Mesenteric fat pad (tissue), 1 donor: ENCODE results near the gene CRELD2. TPM values are rescaled to one million over a fixed set of nuclear protein-coding genes. Genes with fewer than 3 reads are reported as not detected.
"Not testable (repeated sequence)": the region's sequence is repeated elsewhere in the genome, so short reads cannot be mapped to it uniquely, and the experiment has no call there.

Source experiments
- DNase-seq: peaks from one replicate; pipeline ENCODE4 v3.0.0-alpha.2; 2020; ENCODE audit warnings: low spot score
- total RNA-seq: library from RNA; stranded (reverse); fragmentation: NEBNext Ultra II Directional; extraction: Animal tissue kit (Norgen Biotek cat#: 25700); gene quantifications from one replicate; pipeline ENCODE4 v1.2.1, GENCODE V29; 2021
- donor health status: DM: yes; HTN: yes; CAD: no.

CRELD2 gene
- total RNA-seq, 1 donor from 2014 or later = 36.5 TPM

DNA sequence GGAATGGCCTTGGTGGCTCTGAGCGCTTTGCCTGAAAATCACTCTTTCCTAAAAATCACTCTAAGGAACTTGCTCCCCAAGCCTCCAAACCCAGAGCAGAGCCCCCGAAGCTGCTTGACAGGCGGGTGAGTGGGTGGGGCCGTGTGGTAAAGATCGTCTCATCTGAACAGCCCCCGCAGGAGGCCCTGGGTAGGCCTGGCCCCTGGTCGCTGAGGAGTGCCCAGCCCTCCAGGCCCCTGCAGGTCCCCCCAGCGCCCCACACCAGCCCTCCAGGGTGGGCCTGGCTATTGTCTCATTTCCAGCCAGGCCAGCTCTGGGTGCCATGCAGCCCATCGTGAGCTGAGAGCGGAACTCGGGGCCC is 25.0 kb downstream of the CRELD2 start:
- no peak for DNase-seq

DNA sequence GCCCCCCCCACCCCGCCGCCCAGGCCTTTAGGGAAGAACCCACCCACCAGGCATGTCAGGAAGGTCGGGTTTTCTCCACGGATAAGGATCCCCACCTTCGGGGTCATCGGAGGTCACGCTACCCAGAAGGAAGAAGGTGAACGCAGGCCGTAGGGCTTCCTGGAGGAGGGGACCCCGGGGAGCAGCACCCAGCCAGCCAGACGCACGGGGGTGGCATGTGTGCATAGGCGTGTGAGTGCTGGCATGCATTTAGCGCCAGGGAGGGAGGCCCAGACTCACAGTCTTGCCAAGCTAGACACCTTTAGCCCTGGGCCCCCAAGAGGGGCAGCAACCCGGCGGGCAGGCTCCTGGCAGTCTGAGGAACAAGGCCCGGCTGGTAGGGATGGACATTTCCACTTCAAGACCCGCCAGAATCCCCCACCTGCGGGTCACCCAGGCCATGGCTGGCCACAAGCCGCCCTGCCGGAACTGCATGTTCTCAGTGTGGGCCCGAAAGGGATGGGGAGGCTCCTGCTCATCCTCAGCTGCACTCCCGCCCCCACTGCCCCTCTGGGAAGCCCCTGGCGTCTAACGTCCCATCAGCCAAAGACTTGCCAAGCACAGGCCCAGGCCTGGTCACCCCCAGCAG is 25.5 kb downstream of the CRELD2 start:
- DNase-seq = no peak

DNA sequence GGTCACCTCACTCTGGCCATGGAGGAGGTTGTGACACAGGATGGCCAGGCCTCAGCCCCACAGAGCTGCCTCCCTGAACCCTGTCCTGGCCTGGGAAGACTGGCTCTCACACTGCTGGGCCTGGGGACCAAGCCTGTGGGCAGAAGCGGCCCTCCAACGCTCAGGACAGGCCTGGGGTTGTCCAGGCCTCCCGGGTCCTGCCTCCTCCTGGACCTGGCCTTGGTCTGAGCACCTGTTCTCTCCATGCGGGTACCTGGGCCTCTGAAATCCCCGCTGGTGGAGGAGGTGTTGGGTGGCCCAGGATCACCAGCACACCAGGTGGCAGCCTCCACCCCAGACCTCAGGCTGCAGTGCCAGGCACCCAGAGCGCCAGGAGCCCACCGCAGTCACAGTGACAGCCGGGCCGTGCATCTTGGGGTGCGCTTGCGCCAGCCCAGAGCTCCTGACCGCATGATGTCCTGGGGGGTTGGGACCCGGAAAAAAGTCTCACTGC is 26.0 kb downstream of the CRELD2 start:
- DNase-seq = no peak

DNA sequence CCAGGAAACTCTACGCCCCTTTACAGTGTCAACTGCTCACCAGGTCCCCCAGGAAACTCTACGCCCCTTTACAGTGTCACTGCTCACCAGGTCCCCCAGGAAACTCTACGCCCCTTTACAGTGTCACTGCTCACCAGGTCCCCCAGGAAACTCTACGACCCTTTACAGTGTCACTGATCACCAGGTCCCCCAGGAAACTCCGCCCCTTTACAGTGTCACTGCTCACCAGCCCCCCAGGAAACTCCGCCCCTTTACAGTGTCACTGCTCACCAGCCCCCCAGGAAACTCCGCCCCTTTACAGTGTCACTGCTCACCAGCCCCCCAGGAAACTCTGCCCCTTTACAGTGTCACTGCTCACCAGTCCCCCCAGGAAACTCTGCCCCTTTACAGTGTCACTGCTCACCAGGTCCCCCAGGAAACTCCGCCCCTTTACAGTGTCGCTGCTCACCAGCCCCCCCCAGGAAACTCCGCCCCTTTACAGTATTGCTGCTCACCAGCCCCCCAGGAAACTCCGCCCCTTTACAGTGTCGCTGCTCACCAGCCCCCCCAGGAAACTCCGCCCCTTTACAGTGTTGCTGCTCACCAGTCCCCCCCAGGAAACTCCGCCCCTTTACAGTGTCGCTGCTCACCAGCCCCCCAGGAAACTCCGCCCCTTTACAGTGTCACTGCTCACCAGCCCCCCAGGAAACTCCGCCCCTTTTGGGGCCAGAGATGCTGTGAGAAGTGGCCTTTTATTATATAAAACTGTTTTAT is 26.8 kb downstream of the CRELD2 start:
- not testable (repeated sequence) for DNase-seq

DNA sequence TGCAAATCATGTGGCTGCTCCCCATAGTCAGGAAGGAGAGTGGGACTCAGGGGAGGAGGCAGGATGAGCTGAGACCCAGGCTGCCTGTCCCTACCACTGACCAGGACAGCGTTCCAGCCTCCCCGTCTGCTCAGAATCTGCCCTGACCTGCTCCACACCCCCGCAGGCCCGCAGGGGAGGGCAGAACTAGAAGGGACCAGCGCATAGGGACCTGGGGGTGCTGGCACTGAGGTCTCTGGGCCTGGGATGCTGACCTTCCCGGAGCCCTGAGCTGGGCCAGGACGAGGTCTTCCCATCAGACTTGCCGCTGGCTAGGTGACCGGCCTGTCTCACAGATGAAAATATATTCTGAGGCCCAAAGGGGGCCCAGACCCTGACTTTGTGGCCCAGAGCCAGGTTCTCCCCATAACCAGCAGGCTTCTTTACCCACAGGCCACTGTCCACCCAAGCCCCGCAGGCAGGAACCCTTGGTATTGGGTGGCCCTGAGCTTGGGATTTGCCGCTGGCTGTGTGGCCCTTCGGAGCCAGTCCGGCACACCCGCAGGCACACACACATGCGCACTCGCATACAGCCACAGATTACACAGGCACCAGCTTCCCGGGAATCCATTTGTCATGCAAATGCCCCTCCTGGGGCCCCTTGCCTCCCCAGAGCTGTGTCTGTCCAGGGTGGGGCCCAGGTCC is 28.3 kb downstream of the CRELD2 start:
- DNase-seq = no peak

DNA sequence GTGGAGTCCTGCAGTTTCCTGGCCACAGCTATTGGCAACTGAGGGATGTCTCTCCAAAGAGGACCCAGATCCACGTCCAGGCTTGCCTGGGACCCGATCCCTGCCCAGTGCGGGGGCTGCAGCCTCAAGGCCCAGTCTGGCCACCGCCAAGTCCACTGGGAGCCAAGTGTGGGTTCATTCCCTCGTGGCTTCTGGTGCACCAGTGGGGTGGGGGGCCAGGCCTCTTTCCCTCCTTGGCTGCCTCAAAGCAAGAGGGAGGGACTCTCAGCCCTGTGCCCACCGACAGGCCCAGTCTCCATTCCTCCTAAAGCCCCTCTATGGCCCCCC is 28.8 kb downstream of the CRELD2 start:
- DNase-seq = no peak

DNA sequence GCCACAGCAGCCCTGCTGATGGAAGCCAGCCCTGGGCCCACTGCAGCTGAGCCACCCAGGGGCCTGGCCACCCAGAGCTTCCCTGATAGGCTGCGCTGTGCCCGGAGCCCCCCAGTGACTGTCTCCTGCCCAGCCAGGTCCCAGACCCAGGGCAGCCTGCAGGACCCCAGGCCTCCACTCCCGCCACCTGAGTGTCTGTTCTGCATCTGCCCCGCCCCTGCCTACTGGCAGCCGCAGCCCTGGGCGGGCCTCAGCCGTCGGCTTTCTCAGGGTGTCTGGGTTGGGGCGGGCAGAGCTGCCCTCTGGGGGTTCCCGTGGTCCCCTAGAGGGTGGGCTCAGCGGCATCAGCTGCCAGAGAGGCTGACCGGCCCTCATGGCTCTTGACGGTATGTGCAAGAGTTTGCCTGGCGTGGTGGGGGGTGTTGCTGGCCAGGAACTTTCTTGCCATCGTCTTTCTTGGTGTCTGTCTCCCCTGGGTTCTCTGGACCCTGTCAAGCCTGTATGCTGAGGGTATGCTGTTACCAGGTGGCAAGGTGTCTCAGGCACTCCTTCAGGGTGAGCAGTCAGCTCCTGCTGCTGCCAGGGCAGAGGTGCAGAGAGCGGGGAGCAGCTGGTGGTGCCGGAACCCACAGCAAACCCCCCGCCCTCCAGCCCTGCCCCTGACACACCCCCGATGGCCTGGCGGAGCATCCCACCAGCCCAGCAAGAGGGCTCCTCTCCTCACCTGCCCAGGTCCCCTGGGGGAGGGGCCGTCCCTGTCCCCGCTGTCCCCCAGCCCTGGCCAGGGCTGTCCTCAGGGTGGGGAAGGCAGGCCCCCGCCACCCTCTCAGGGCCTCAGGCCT is 29.9 kb downstream of the CRELD2 start:
- no peak for DNase-seq

DNA sequence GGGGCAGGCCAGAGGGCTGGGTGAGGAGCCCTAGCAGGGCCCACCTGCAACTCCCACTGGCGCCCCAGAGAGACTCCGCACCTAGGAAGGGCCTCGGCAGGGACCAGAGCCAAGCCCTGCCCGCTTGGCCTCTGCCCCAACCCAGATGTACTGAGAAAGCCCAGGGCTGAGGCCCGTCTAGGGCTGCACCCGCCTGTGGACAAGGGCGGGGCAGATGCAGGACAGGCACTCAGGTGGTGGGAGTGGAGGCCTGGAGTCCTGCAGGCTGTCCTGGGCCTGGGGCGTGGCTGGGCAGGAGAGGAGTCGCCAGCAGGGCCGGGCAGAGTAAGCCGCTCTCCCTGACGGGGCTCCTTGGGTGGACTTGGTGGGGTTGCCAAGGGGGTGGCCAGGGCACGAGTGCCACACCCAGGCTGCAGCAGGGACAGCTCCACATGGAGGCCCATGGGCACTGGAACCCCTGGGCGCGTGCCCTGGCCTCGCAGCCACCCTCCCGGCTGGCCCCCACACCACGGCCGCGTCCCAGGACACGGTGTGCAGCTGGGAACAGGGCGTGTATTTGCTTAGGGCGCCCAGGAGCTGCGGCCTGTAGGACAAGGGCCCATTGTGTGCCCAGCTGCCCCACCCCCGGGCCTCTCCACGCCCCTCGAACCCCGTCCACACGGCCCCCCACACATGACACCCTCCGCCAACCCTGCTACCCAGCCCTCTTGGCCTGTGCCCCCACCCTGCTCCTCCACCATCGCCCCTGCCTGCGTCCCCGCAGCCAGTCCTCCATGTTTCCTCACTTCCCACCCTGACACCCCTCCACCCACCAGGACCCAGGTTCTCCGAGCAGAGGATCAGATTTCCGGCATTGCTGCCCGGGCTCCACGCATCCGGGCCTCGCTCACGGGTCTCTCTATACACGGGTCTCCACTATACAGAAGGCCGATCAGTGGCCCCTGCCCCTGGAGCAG is 30.8 kb downstream of the CRELD2 start:
- DNase-seq = no peak

DNA sequence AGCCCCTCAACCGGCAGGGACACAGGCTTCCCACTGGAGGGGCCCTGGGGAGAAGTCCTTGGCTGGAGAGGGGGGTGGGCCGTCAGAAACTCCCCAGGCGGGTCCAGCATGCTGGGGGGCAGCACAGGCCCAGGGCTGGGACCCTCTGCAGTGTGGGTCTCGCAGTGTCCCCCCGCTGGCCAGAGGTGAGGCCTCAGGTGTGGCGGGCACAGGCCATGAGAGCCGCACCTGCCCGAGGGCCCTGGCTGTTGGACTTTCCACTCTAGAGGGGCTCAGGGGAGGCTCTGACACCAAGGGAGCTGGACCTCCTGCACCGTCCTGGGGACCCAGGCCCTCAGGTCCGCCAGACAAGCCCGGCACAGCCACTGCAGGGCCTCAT is 31.5 kb downstream of the CRELD2 start:
- no peak for DNase-seq

DNA sequence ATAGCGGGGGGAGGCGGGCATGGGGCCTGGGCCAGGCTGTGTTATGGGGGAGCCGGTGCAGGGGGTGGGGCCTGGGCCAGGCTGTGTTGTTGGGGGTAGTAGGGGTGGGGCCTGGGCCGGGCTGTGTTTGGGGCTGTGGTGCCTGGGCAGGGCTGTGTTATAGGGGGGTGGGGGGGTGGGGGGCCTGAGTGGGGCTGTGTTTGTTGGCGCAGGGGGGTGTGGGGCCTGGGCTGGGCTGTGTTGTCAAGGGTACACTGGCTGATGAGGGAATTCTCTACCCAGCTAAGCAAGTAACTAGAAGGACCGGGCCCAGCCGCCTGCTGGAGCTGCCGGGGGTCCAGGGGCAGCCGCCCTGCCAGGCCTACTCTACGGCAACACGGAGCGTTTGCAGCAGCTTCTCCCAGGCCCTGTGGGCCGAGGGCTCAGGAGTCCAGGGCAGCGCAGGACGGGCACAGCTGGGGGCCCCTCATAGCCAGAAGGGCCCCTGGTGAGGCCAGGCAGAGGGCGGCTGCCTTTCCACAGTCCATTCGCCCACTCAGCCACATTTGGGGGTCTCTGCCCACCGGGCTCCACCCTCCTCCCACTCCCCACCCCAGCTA is 32.1 kb downstream of the CRELD2 start:
- no peak for DNase-seq

DNA sequence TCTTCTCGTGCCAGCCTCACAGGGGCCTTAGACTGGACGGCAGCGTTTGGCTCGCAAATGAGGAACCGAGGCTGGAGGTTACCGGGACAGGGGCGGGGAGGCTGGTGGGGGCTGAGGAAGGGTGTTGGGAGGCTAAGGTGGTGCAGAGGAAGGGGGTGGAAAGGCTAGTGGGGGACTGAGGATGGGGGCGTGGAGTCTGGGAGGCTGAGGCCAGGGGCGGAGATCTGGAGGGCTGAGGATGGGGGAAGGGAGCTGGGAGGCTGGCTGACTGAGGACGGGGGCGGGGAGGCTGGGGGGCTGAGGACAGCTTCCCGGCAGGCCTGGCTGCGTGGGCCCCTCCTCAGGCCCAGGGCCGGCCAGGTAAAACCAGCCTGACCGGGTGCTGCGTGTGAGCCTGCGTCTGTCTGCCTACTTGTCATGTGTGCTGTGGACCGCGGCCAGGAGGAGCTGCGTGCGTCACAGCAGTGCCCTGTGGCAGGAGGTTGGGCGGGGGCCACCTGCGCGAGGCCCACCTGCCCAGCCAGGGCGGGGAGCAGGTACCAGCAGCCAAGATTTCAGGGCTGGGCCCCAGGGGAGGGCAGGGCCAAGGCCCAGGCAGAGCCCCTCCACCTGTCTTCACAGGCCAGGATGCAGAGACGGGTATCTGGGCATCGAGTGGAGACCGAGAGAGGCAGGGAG is 32.7 kb downstream of the CRELD2 start:
- DNase-seq = no peak

DNA sequence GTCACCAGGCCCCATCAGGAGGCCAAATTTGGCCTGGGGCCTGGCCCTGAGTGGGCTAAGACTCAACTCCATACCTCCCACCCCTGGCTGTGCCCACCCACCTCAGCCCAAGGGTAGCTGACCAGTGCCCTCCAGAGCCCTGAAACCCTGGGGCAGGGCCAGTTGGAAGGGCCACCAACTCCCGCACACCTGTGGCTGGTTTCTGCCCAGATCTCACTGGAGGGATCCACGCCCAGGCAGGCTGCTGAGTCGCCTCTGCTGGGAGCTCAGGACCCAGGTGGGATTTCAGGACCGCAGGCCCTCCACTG is 33.2 kb downstream of the CRELD2 start:
- no peak for DNase-seq

DNA sequence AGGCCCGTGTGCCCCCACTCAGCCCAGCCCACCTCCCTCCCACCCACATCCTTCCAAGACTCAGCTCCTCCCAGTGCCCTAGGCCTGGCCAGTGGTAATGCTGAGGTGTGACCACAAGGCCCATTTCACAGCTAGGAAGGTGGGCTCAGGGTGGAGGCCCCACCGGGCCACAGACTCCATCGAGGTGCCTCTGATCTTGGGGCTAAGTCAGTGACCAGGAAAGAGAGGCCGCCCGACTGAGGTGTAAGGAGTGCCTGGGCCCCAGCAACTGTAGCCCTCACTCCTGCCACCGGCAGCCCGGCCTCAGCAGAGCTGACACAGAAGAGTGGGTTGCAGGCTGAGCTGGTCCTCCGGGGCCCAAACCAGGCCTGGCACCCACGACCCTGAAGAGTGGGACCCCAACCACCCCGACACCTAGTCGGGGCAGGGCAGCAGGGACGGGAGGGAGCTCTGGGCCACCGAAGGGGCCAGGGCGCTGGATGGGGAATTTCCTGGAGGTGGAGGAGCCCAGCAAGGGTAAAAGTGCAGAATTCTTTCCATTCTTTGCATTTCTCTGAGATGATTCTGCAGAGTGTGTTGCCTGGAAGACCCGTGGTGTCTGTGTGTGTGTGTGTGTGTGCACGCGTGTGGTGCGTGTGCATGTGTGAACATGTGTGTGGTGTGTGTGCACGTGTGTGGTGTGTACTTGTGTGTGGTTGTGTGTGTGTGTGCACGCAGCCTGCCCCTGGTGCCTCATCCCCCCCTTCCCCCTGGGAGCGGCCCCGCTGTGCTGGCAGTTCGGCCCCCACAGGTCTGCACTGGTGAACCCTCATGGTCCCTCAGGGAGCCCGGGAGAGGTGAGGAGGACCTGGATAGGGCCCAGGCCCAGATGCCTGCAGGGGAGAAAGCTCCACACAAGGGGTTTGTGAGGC is 33.8 kb downstream of the CRELD2 start:
- no peak for DNase-seq

DNA sequence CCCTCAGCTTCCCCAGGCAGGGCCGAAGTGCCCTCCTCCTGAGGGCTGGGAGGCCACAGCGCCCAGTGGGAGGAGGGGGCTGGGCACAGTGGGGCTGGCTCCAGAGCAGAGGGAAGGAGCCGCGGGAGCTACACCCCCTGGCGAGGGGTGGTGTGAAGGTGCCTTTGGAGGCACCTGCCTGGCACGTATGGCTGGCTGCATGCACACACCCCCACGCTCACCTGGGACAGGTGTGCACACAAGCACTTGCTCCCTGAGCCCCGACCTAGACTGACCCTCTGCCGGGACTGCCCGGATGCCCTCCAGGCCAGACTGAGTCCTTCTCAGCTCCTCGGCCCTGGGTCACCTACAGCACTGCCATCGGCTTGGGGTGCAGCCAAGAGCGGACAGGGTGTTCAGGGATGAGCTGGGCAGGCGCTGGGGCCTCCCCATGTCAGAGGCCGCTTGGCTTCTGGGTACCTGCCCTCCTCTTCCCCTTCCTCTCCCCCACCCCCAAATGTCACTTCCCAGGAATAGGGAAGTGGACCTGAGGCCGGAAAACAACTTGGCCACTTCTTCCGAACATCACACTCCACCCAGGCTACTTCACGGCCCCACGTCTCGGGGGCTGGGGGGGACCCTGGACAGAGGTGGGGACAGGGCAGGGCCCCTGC is 34.7 kb downstream of the CRELD2 start:
- DNase-seq = no peak

DNA sequence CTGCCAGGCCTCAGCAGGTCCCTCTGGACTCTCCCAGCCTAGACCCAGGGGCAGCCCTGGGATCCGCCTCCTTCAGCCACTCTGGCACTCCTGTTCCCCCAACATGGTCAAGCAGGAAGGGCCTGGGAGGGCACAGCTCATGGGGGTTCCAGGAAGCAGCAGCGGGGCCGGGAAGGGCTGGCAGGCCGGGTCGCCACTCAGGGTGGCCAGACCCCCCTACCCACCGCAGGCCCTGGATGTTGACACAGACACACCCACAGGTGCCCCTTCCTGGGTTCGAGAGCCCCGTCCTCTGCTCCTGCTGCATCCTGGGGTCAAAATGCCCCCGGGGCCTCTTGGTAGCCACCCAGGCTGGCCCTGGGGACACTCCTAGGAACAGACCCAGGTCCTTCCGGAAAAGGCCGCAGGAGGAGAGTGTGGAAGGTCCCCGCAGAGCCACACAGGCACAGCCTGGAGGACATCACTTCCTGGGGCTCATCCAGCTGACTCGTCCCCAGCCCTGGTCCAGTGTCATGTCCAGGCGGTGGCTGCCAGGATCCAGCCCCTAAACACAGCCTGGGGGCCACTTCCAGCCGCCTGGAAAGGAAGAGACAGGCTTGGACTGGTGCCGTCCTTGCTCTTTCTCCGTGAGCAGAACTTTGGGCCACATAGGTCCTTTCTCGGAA is 35.4 kb downstream of the CRELD2 start:
- DNase-seq = no peak

DNA sequence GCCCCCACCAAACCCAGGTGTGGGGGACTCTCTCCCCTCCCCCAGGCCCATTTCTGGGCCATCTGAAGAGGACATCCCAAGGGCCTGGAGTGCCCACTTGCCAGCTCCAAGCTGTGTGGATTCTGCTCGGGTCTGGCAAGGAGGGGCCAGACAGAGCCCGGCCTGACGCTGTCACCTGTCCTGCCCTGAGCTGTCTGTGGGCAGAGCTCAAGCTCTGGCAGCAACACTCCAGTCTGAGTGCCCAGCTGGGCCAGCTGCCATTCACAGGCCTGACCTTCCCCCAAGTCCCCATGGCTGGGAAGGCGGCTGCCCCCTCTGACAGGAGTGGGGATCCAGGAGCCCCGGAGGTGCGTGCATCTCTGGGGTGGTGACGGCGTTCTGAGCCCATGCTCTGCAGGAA is 35.9 kb downstream of the CRELD2 start:
- DNase-seq = no peak

DNA sequence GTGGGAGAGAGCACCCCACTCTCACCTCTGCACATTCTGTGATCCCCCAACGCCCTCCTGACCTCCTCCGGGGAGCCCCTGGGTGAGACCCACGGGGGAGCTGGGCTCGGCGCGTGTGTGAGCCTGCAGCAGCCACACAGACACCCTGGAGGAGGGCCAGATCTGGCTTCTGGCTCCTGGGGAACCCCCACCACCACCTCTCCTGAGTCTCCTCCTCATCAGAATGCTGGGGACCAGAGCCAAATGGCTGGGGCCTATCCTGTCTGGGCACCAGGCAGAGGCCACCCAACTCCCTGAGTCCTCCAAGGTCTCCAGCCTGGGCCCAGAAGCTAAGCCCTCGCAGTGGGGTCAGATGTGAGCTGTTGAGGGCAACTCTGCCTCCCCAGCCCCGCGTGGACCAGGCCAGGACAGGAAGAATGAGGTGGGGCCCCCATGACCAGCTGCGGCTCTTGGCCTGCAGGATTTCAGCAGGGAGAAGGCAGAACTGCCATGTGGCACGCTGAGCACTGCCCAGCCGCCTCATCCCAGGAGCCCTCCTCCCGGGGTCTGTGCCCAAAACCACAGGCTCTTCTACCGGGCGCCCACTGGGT is 36.7 kb downstream of the CRELD2 start:
- DNase-seq = no peak
